ENCODE measurements around the gene CACNA1D. TPM values are rescaled to one million over a fixed set of nuclear protein-coding genes. Genes with fewer than 3 reads are reported as not detected.

CACNA1D gene
- polyA plus RNA-seq, 4 donors, result 2.2 to 133 (median 6.2) TPM

DNA sequence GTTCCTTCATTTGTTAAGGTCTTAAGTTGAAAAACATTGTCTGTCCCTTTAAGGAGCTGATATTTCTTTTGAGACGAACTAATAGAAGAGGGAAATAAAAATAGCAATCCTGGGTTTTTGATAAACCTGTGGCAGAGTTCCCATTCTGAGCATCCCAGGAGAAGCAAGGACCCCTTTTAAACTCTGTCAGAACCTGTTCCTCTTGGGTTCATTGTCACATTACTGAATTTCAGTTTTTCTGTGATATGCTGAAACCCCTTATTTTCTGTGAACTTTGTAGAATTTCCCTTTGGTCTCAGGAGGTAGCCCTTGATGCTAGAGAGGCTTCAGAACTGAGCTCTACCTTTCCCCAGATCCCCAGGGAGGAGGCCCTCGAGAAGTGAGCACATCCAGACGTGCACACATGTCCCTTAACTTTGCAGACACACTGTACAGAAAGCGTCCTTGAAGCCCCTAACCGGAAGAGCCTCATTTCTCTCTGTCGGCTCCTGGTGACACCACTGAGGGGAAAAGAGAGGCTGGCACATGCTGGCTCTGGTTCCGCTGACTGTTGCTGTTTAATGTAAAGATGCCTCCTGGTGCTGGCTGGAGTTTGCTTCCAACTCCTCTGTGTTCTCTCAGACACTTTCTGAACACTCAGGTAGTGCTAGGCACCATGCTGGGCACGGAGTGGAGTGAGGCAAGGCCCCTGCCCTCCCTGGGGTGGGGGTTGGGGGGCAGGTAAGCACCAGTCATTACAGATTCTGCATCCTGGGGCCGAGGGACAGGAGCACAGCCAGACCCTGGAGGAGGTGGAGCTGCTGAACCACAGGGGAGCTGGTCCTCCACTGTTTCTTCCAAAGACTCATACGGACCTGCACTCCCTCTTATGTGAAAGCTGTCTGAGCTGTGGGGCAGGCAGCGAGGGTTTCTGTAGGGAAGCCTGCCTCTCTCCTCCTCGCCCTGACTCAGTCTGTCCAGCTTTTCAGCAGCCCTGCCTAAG, 274.4 kb downstream of the CACNA1D start:
- no peak for FAIRE-seq
- H3K27me3 ChIP-seq (ENCODE audit: control insufficient read depth in 3 of 3, insufficient read depth in 3 of 3, low read length in 3 of 3), result no peaks in the 10 kb centered on the region
- no peak overlapping the region for H3K27ac ChIP-seq (ENCODE audit: low read depth in 1 of 3, low read length in 2 of 3)
- WGBS, 3 donors, result 64 to 84% (median 79%) methylated on average over 12 of the region's 12 CpGs
- no peak overlapping the region for H3K4me3 ChIP-seq (ENCODE audit: low read depth in 1 of 3, low read length in 3 of 3)
- H3K9me3 ChIP-seq (ENCODE audit: control insufficient read depth in 2 of 2, insufficient read depth in 1 of 2, low read depth in 1 of 2, low read length in 1 of 2), result no peaks in the 10 kb centered on the region
- peaks cover 0 to 4% (median 0%) of the 10 kb centered on the region in 3 donors for H3K4me1 ChIP-seq (ENCODE audit: control insufficient read depth in 3 of 3, insufficient read depth in 2 of 3, low read depth in 1 of 3, low read length in 2 of 3)
- peaks cover 0 to 62% (median 0%) of the 10 kb centered on the region in 3 donors for H3K36me3 ChIP-seq (ENCODE audit: control insufficient read depth in 3 of 3, insufficient read depth in 2 of 3, low read depth in 1 of 3, low read length in 3 of 3)
- DNase-seq, result no peak

DNA sequence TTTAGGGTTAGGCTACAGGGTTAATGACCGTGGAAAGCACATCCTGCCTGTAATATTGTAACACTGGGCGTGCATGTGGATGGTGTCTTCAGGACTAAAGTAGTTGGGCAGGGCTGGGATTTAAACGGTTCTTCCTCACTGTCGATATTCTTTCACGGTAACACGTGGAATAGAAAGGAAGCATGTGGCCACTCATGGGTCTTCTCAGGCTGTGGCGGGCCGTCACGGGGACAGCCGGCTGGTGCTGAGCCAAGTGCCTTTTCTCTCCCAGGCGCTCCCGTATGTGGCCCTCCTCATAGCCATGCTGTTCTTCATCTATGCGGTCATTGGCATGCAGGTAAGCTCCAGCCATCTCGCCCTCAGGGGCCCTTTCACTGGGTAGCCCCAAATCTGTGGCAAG, 278.2 kb downstream of the CACNA1D start:
- H3K27ac ChIP-seq (ENCODE audit: low read depth in 1 of 3, low read length in 2 of 3), result no peak overlapping the region
- FAIRE-seq (no peak), DNase-seq (no peak)
- peaks cover 0 to 4% (median 0%) of the 10 kb centered on the region in 3 donors for H3K4me1 ChIP-seq (ENCODE audit: control insufficient read depth in 3 of 3, insufficient read depth in 2 of 3, low read depth in 1 of 3, low read length in 2 of 3)
- 83 to 94% (median 93%) methylated on average over 14 of the region's 14 CpGs for WGBS, 3 donors
- H3K4me3 ChIP-seq (ENCODE audit: low read depth in 1 of 3, low read length in 3 of 3), result no peak overlapping the region
- H3K36me3 ChIP-seq (ENCODE audit: control insufficient read depth in 3 of 3, insufficient read depth in 2 of 3, low read depth in 1 of 3, low read length in 3 of 3), result peaks cover 0 to 59% (median 0%) of the 10 kb centered on the region in 3 donors
- no peaks in the 10 kb centered on the region for H3K27me3 ChIP-seq (ENCODE audit: control insufficient read depth in 3 of 3, insufficient read depth in 3 of 3, low read length in 3 of 3)
- no peaks in the 10 kb centered on the region for H3K9me3 ChIP-seq (ENCODE audit: control insufficient read depth in 2 of 2, insufficient read depth in 1 of 2, low read depth in 1 of 2, low read length in 1 of 2)

DNA sequence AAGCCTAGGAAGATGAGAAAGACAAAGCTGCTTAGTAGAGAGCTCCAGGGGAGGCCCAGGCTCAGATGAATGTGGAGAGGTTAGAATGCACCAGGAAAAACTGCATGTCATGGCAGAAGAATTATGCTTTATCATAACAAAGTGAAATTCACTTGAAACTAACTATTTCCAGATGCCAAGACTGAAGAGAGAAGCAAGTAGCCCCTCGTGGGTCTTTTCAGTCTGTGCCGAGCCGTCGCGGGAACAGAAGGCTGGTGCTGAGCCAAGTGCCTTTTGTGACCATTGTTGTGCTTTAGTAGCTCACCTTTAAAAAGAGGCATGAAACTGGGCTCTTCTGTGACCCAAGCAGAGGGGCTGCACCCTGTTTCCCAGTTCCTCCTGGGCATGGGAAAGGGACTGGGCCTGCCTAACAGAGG, 278.6 kb downstream of the CACNA1D start:
- Histone ChIP-seq H3K4me3 (ENCODE audit: low read depth in 1 of 3, low read length in 3 of 3) (no peak overlapping the region), H3K9me3 (ENCODE audit: control insufficient read depth in 2 of 2, insufficient read depth in 1 of 2, low read depth in 1 of 2, low read length in 1 of 2) (no peaks in the 10 kb centered on the region), H3K27me3 (ENCODE audit: control insufficient read depth in 3 of 3, insufficient read depth in 3 of 3, low read length in 3 of 3) (no peaks in the 10 kb centered on the region), H3K36me3 (ENCODE audit: control insufficient read depth in 3 of 3, insufficient read depth in 2 of 3, low read depth in 1 of 3, low read length in 3 of 3) (peaks cover 0 to 60% (median 0%) of the 10 kb centered on the region in 3 donors), H3K4me1 (ENCODE audit: control insufficient read depth in 3 of 3, insufficient read depth in 2 of 3, low read depth in 1 of 3, low read length in 2 of 3) (peaks cover 0 to 4% (median 0%) of the 10 kb centered on the region in 3 donors), H3K27ac (ENCODE audit: low read depth in 1 of 3, low read length in 2 of 3) (no peak overlapping the region)
- DNase-seq (no peak), FAIRE-seq (no peak)
- WGBS, 3 donors, result 74 to 88% (median 83%) methylated on average over 5 of the region's 5 CpGs

DNA sequence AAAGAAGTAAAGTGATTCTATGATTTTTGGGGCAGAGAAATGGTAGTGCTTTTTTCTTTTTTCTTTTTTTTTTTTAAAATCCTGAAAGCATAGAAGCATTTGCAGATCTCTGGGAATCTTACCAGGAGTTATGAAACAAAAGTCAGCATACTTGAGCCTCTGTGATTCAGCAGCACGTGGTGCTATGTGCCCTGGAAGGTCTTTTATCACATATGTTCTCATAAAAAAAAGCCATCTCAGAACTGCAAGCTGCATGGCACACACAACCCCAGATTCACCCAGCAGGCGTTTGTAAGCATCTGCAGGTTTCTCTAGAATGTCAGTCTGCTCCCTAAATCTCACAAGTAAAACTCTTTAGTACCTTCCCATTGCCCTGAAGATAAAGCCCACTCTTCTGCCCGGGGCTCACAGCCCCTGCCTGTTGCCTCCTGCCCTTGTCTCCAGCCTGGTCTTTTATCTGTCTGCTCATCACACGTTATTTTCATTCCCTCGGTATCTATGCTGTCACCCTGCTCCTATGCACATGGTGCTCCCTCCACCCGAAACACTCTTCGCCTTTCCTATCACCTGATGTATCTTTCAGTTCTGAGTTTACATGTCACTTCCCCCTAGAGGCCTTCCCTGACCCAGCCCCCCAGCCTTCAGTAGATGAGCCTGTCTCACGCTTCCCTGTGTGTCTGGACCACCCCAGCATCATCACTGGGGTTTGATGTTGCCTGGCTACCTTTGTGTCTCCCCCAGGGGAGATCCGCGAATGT, 279.4 kb downstream of the CACNA1D start:
- H3K27ac ChIP-seq (ENCODE audit: low read depth in 1 of 3, low read length in 2 of 3), result no peak overlapping the region
- H3K36me3 ChIP-seq (ENCODE audit: control insufficient read depth in 3 of 3, insufficient read depth in 2 of 3, low read depth in 1 of 3, low read length in 3 of 3), result peaks cover 0 to 58% (median 0%) of the 10 kb centered on the region in 3 donors
- no peaks in the 10 kb centered on the region for H3K9me3 ChIP-seq (ENCODE audit: control insufficient read depth in 2 of 2, insufficient read depth in 1 of 2, low read depth in 1 of 2, low read length in 1 of 2)
- no peak overlapping the region for H3K4me3 ChIP-seq (ENCODE audit: low read depth in 1 of 3, low read length in 3 of 3)
- WGBS, 3 donors, result 62 to 83% (median 75%) methylated on average over 10 of the region's 10 CpGs
- FAIRE-seq, result no peak
- peaks cover 0 to 4% (median 0%) of the 10 kb centered on the region in 3 donors for H3K4me1 ChIP-seq (ENCODE audit: control insufficient read depth in 3 of 3, insufficient read depth in 2 of 3, low read depth in 1 of 3, low read length in 2 of 3)
- no peaks in the 10 kb centered on the region for H3K27me3 ChIP-seq (ENCODE audit: control insufficient read depth in 3 of 3, insufficient read depth in 3 of 3, low read length in 3 of 3)
- peak in 1 of 2 donors; percentile 20 for DNase-seq

DNA sequence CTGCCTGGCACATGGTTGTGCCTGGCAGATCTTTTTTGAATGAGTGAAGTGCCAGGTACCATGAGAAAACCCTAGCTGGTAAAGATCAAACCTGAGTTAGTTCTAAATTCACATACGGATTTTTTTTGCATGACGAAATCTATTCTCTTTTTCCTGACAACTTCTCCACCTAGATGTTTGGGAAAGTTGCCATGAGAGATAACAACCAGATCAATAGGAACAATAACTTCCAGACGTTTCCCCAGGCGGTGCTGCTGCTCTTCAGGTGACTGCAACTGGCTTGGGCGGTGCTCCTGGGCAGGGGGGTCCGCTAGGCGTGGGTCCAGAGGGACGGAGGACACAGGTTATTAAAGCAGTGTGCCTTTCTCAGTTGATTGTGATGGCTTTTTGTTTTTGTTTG, 280.0 kb downstream of the CACNA1D start:
- 51 to 75% (median 61%) methylated on average over 8 of the region's 8 CpGs for WGBS, 3 donors
- no peak for FAIRE-seq

DNA sequence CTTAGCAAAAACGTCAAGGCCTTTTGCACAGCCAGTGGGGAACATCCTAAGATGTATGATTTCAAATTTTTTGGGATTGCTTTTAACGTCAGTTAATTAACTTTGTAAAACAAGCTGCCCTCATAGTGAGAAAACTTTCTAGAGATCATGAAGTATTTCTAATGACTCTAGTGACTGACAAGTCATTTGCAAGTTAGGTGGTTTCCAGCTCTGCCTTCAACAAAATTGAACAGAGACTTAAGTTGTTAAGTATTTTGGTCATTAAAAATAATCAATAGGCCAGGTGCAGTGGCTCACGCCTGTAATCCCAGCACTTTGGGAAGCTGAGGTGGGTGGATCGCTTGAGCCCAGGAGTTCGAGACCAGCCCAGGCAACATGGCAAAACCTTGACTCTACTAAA, 280.6 kb downstream of the CACNA1D start:
- Histone ChIP-seq H3K27me3 (ENCODE audit: control insufficient read depth in 3 of 3, insufficient read depth in 3 of 3, low read length in 3 of 3) (no peaks in the 10 kb centered on the region), H3K4me3 (ENCODE audit: low read depth in 1 of 3, low read length in 3 of 3) (no peak overlapping the region), H3K27ac (ENCODE audit: low read depth in 1 of 3, low read length in 2 of 3) (no peak overlapping the region), H3K9me3 (ENCODE audit: control insufficient read depth in 2 of 2, insufficient read depth in 1 of 2, low read depth in 1 of 2, low read length in 1 of 2) (no peaks in the 10 kb centered on the region), H3K4me1 (ENCODE audit: control insufficient read depth in 3 of 3, insufficient read depth in 2 of 3, low read depth in 1 of 3, low read length in 2 of 3) (peaks cover 0 to 4% (median 0%) of the 10 kb centered on the region in 3 donors), H3K36me3 (ENCODE audit: control insufficient read depth in 3 of 3, insufficient read depth in 2 of 3, low read depth in 1 of 3, low read length in 3 of 3) (peaks cover 0 to 57% (median 0%) of the 10 kb centered on the region in 3 donors)
- no peak for FAIRE-seq
- WGBS, 3 donors, result 81 to 83% (median 83%) methylated on average over 5 of the region's 5 CpGs
- no peak for DNase-seq

More for the DNA sequence above, 280.0 kb downstream of the CACNA1D start:
- no peak overlapping the region for H3K27ac ChIP-seq (ENCODE audit: low read depth in 1 of 3, low read length in 2 of 3)
- peaks cover 0 to 4% (median 0%) of the 10 kb centered on the region in 3 donors for H3K4me1 ChIP-seq (ENCODE audit: control insufficient read depth in 3 of 3, insufficient read depth in 2 of 3, low read depth in 1 of 3, low read length in 2 of 3)
- H3K36me3 ChIP-seq (ENCODE audit: control insufficient read depth in 3 of 3, insufficient read depth in 2 of 3, low read depth in 1 of 3, low read length in 3 of 3), result peaks cover 0 to 56% (median 0%) of the 10 kb centered on the region in 3 donors
- H3K4me3 ChIP-seq (ENCODE audit: low read depth in 1 of 3, low read length in 3 of 3), result no peak overlapping the region
- H3K27me3 ChIP-seq (ENCODE audit: control insufficient read depth in 3 of 3, insufficient read depth in 3 of 3, low read length in 3 of 3), result no peaks in the 10 kb centered on the region
- no peaks in the 10 kb centered on the region for H3K9me3 ChIP-seq (ENCODE audit: control insufficient read depth in 2 of 2, insufficient read depth in 1 of 2, low read depth in 1 of 2, low read length in 1 of 2)
- no peak for DNase-seq

DNA sequence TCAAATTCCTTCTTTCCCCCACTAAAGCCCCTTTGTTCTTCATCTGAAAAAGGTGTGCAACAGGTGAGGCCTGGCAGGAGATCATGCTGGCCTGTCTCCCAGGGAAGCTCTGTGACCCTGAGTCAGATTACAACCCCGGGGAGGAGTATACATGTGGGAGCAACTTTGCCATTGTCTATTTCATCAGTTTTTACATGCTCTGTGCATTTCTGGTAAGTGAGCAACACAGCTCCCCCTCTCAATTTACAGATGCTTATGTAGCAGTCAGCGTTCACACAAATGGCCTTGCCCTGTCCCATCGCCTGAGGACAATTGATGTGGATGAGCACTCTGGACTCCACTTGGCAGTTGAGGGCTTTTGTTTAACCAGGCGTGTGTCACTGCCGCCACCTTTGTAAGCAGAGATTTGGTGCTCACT, 281.4 kb downstream of the CACNA1D start:
- Histone ChIP-seq H3K4me1 (ENCODE audit: control insufficient read depth in 3 of 3, insufficient read depth in 2 of 3, low read depth in 1 of 3, low read length in 2 of 3) (peaks cover 0 to 4% (median 0%) of the 10 kb centered on the region in 3 donors), H3K27me3 (ENCODE audit: control insufficient read depth in 3 of 3, insufficient read depth in 3 of 3, low read length in 3 of 3) (no peaks in the 10 kb centered on the region), H3K36me3 (ENCODE audit: control insufficient read depth in 3 of 3, insufficient read depth in 2 of 3, low read depth in 1 of 3, low read length in 3 of 3) (peaks cover 0 to 59% (median 0%) of the 10 kb centered on the region in 3 donors), H3K4me3 (ENCODE audit: low read depth in 1 of 3, low read length in 3 of 3) (no peak overlapping the region), H3K9me3 (ENCODE audit: control insufficient read depth in 2 of 2, insufficient read depth in 1 of 2, low read depth in 1 of 2, low read length in 1 of 2) (no peaks in the 10 kb centered on the region), H3K27ac (ENCODE audit: low read depth in 1 of 3, low read length in 2 of 3) (no peak overlapping the region)
- no peak for FAIRE-seq
- 83 to 89% (median 87%) methylated on average over 5 of the region's 5 CpGs for WGBS, 3 donors
- DNase-seq, result no peak

DNA sequence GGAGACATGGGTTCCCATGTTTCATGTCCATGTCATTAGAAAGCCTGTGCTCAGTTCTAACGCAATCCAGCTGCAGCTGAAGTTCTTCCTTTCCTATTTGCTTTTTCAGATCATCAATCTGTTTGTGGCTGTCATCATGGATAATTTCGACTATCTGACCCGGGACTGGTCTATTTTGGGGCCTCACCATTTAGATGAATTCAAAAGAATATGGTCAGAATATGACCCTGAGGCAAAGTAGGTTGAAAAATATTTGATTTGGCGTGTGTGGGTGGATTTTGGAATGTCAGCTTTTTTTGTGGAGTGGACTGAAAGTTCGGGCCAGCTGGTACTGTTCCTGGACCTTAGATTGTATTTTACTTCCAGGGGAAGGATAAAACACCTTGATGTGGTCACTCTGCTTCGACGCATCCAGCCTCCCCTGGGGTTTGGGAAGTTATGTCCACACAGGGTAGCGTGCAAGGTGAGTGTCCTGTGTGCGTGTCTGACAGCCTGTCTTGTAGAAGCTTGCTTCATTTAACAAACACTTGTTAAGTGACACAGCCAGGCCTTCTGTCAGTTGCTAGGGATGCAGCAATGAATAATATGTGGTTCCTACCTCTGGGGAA, 282.2 kb downstream of the CACNA1D start:
- Histone ChIP-seq H3K4me3 (ENCODE audit: low read depth in 1 of 3, low read length in 3 of 3) (no peak overlapping the region), H3K9me3 (ENCODE audit: control insufficient read depth in 2 of 2, insufficient read depth in 1 of 2, low read depth in 1 of 2, low read length in 1 of 2) (no peaks in the 10 kb centered on the region), H3K27me3 (ENCODE audit: control insufficient read depth in 3 of 3, insufficient read depth in 3 of 3, low read length in 3 of 3) (no peaks in the 10 kb centered on the region), H3K4me1 (ENCODE audit: control insufficient read depth in 3 of 3, insufficient read depth in 2 of 3, low read depth in 1 of 3, low read length in 2 of 3) (peaks cover 0 to 4% (median 0%) of the 10 kb centered on the region in 3 donors), H3K36me3 (ENCODE audit: control insufficient read depth in 3 of 3, insufficient read depth in 2 of 3, low read depth in 1 of 3, low read length in 3 of 3) (peaks cover 0 to 57% (median 0%) of the 10 kb centered on the region in 3 donors), H3K27ac (ENCODE audit: low read depth in 1 of 3, low read length in 2 of 3) (no peak overlapping the region)
- DNase-seq, result no peak
- no peak for FAIRE-seq
- 73 to 88% (median 81%) methylated on average over 9 of the region's 9 CpGs for WGBS, 3 donors
